HepG2 (cell line): ENCODE measurements around the gene CARS1. TPM values are rescaled to one million over a fixed set of nuclear protein-coding genes. Genes with fewer than 3 reads are reported as not detected.

Source experiments
- ATAC-seq: fragments of 200-7000 bp; cut with Tn5 transposase; 3 replicates; pipeline ENCODE4 v1.9.1; 2020; ENCODE audit warnings: mild to moderate bottlenecking, moderate library complexity
- BruUV-seq: library from RNA; stranded (reverse); fragments of 400-500 nt; replicated peaks from 2 replicates; lab custom pipeline; 2021; lab: Mats Ljungman, UMichigan
- CTCF ChIA-PET: fragments of 300-600 bp; formaldehyde crosslinking; extraction: SDS; loops from one replicate; lab custom pipeline; 2021; ENCODE audit warnings: low total read pairs, inconsistent platforms, low intra/inter-chr PET ratio; lab: Yijun Ruan, JAX
- POLR2A ChIA-PET: fragments of 350-600 bp; sonication (Branson Sonifier 250); formaldehyde crosslinking; loops from one replicate; lab custom pipeline; 2020; ENCODE audit warnings: antibody characterized with exemption, inconsistent platforms; lab: Yijun Ruan, JAX
- DNase-seq: peaks from one replicate; pipeline ENCODE4 v3.0.0-alpha.2; 2015; ENCODE audit warnings: low spot score
- FAIRE-seq: peaks from 3 replicates; lab custom pipeline; 2011; peaks lifted over from hg19 to GRCh38; lab: Jason Lieb, UNC
- H2AFZ ChIP-seq: one replicate; pipeline ENCODE4 v1.6.1; 2011; ENCODE audit warnings: low read length, inconsistent platforms
- H3K27ac ChIP-seq: fragments of 300-600 bp; 3 replicates; pipeline ENCODE4 v1.8.0; 2011; ENCODE audit warnings: mixed run types, mild to moderate bottlenecking, mixed read lengths, low read length, inconsistent platforms; ENCODE audit not compliant: insufficient read depth; ENCODE audit errors: extremely low read length
- H3K27me3 ChIP-seq, 2 experiments: fragments of 200-600 bp in 1 of 2; 2 replicates in 1 of 2; 3 replicates in 1 of 2; pipeline versions ENCODE4 v1.6.0 to v1.8.0; 2011; ENCODE audit warnings: low read length in 2 of 2, mild to moderate bottlenecking in 2 of 2, moderate library complexity in 2 of 2, inconsistent platforms in 1 of 2; ENCODE audit not compliant: insufficient read depth in 2 of 2, control insufficient read depth in 1 of 2
- H3K36me3 ChIP-seq, 2 experiments: fragments of 200-600 bp in 1 of 2; replicated peaks in 1 of 2; 2 replicates in 1 of 2; 3 replicates in 1 of 2; pipeline versions ENCODE4 v1.5.1 to v1.8.0; 2011; ENCODE audit warnings: low read length in 2 of 2, inconsistent platforms in 1 of 2; ENCODE audit not compliant: insufficient read depth in 2 of 2, control insufficient read depth in 1 of 2
- H3K4me1 ChIP-seq: 2 replicates; pipeline ENCODE4 v1.5.1; 2012; ENCODE audit warnings: low read length, inconsistent platforms; ENCODE audit not compliant: insufficient read depth
- H3K4me2 ChIP-seq: 2 replicates; pipeline ENCODE4 v1.6.0; 2011; ENCODE audit warnings: low read depth, low read length, inconsistent platforms
- H3K4me3 ChIP-seq, 3 experiments: fragments of 200-600 bp in 1 of 3; sonication (generic), shearing (Covaris generic) in 1 of 3; replicated peaks in 1 of 3; 2 replicates each; pipeline ENCODE4 v1.5.1; 2011 to 2016; ENCODE audit warnings: low read length in 3 of 3, inconsistent platforms in 2 of 3, low read depth in 2 of 3, mild to moderate bottlenecking in 2 of 3, control low read depth in 1 of 3, mixed read lengths in 1 of 3; ENCODE audit not compliant: insufficient read depth in 1 of 3
- H3K79me2 ChIP-seq: one replicate; pipeline ENCODE4 v1.6.1; 2011; ENCODE audit warnings: low read length, inconsistent platforms; ENCODE audit not compliant: insufficient read depth
- H3K9ac ChIP-seq: 2 replicates; pipeline ENCODE4 v1.6.0; 2011; ENCODE audit warnings: mild to moderate bottlenecking, low read depth, low read length, inconsistent platforms; ENCODE audit not compliant: insufficient read depth
- H3K9me3 ChIP-seq: 2 replicates; pipeline ENCODE4 v1.5.1; 2012; ENCODE audit warnings: mild to moderate bottlenecking, low read length
- H4K20me1 ChIP-seq: 2 replicates; pipeline ENCODE4 v1.6.0; 2011; ENCODE audit warnings: inconsistent platforms, mild to moderate bottlenecking, low read length, moderate library complexity; ENCODE audit not compliant: insufficient read depth
- ATM ChIP-seq: fragments of 450-650 bp; IDR thresholded peaks from 2 replicates; pipeline ENCODE4 v1.7.1; 2017; ENCODE audit warnings: mild to moderate bottlenecking, borderline replicate concordance
- BCL6 ChIP-seq: IDR thresholded peaks from 2 replicates; pipeline ENCODE4 v1.6.1; 2016; ENCODE audit warnings: missing genetic modification reagents, missing compliant biosample characterization
- MAX ChIP-seq: IDR thresholded peaks from 2 replicates; pipeline ENCODE4 v1.6.1; 2012; ENCODE audit warnings: inconsistent platforms
- NBN ChIP-seq: fragments of 450-650 bp; conservative IDR thresholded peaks from 2 replicates; pipeline ENCODE4 v1.6.1; 2017
- NR2F1 ChIP-seq, 2 experiments: fragments of 450-650 bp in 1 of 2; formaldehyde crosslinking in 1 of 2; IDR thresholded peaks; 2 replicates each; pipeline versions ENCODE4 v1.5.0 to v1.6.1; 2016 to 2020; ENCODE audit warnings: mild to moderate bottlenecking in 1 of 2, missing compliant biosample characterization in 1 of 2, missing genetic modification reagents in 1 of 2, moderate library complexity in 1 of 2
- SNRNP70 ChIP-seq: fragments of 200-400 bp; formaldehyde crosslinking; IDR thresholded peaks from 2 replicates; pipeline ENCODE4 v1.6.1; 2017; ENCODE audit warnings: mild to moderate bottlenecking, low read depth, low read length, moderate library complexity
- ZNF292 ChIP-seq: sonication (generic); formaldehyde crosslinking; IDR thresholded peaks from 2 replicates; pipeline ENCODE4 v1.8.1; 2022; ENCODE audit warnings: mild to moderate bottlenecking, low read depth, missing genetic modification reagents, borderline replicate concordance
- whole genome bisulfite sequencing: methylation state at CpG from one replicate; pipeline ENCODE4 v1.1.6; 2017; ENCODE audit warnings: low lambda C conversion rate; 5-methylcytosine and 5-hydroxymethylcytosine counted together
- in situ Hi-C: cut with HindIII; loops from 2 replicates; pipeline ENCODE4 v1.10.0; 2017; ENCODE audit warnings: low pct_unique_long_range_greater_than_20kb; ENCODE audit not compliant: extremely low pct_ligation_motif_present
- intact Hi-C: fragments of 100-400 bp; cut with micrococcal nuclease; formaldehyde crosslinking; loops from one replicate; pipeline ENCODE4 v1.10.0; 2022; ENCODE audit not compliant: unreplicated experiment
- polyA plus RNA-seq, 8 experiments: library from polyadenylated mRNA; depleted of rRNA in 3 of 8; stranded (reverse) in 7 of 8; unstranded in 1 of 8; fragments of >200 nt; fragmentation: Illumina TruSeq in 4 of 8; extraction: Trizol in 4 of 8; gene quantifications; 2 replicates each; pipeline versions ENCODE4 v1.2.1 to v1.2.3, GENCODE V29; 2011 to 2016; ENCODE audit warnings: low read depth in 4 of 8, missing spikeins in 1 of 8, mixed read lengths in 1 of 8; ENCODE audit not compliant: insufficient read depth in 1 of 8
- total RNA-seq, 5 experiments: library from RNA; depleted of rRNA; stranded (reverse); fragments of >200 nt; fragmentation: Illumina TruSeq; extraction: Trizol; gene quantifications; 2 replicates each; pipeline ENCODE4 v1.2.3, GENCODE V29; 2016; ENCODE audit warnings: low read depth in 1 of 5
- TF ChIP-seq, protein P1 (sequence below): sonication (generic); formaldehyde crosslinking; conservative IDR thresholded peaks from 2 replicates; pipeline ENCODE4 v1.5.0; 2020; ENCODE audit warnings: missing genetic modification reagents

The CARS1 gene
- total and polyA plus RNA-seq, 2 of the 13 experiments (the other 11 are each of a cell fraction or from before 2014, with no cell fraction given): 33.8 to 47.0 TPM

GRCh38 chr11:3016861-3017260 lies 40.4 kb downstream of the CARS1 start:
- no peak overlapping the region for H3K27ac ChIP-seq
- H3K27me3 ChIP-seq: no peaks in the 10 kb centered on the region
- TF ChIP-seq SNRNP70 (no peak), NBN (no peak), ZNF292 (CRISPR knock-in tag) (no peak), BCL6 (no peak), ATM (no peak), NR2F1 (CRISPR knock-in tag; IDR thresholded peaks at IDR 0.05) (no peak), MAX (no peak)
- TF ChIP-seq, protein P1, sequence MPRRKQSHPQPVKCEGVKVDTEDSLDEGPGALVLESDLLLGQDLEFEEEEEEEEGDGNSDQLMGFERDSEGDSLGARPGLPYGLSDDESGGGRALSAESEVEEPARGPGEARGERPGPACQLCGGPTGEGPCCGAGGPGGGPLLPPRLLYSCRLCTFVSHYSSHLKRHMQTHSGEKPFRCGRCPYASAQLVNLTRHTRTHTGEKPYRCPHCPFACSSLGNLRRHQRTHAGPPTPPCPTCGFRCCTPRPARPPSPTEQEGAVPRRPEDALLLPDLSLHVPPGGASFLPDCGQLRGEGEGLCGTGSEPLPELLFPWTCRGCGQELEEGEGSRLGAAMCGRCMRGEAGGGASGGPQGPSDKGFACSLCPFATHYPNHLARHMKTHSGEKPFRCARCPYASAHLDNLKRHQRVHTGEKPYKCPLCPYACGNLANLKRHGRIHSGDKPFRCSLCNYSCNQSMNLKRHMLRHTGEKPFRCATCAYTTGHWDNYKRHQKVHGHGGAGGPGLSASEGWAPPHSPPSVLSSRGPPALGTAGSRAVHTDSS (CRISPR knock-in tag): no peak
- DNase-seq: no peak
- peaks cover 19% of the 10 kb centered on the region for H3K4me1 ChIP-seq
- FAIRE-seq: no peak
- no TSS peak for BruUV-seq
- ATAC-seq: no peak; the same call in 2 of the 3 replicates
- no peak overlapping the region for H2AFZ ChIP-seq
- POLR2A ChIA-PET: no interaction called here
- no peaks in the 10 kb centered on the region for H3K9me3 ChIP-seq
- H4K20me1 ChIP-seq: peaks cover 6% of the 10 kb centered on the region; the same call in 1 of the 2 replicates
- H3K4me2 ChIP-seq: no peak overlapping the region
- no peaks in the 10 kb centered on the region for H3K79me2 ChIP-seq
- H3K9ac ChIP-seq: no peak overlapping the region
- peaks cover 25 to 63% of the 10 kb centered on the region in 2 experiments for H3K36me3 ChIP-seq
- in situ Hi-C loops (no loop called here), intact Hi-C loops (no loop called here)
- WGBS: 100% methylated on average over 9 of the region's 11 CpGs
- H3K4me3 ChIP-seq: no peak overlapping the region
- CTCF ChIA-PET: no interaction called here
